ENCODE results near the gene MYO1D.
"Not testable (repeated sequence)": the region's sequence is repeated elsewhere in the genome, so short reads cannot be mapped to it uniquely, and the experiment has no call there.

The MYO1D gene

GRCh38 chr17:32896647-32897258, 19.8 kb upstream of the MYO1D start:
- DNase-seq (ENCODE audit: insufficient read length, low spot score) (no peak), FAIRE-seq (no peak)

- no peak for DNase-seq (ENCODE audit: insufficient read length, low spot score)
- FAIRE-seq, result no peak
Measured at GRCh38 chr17:32894245-32894644, 17.3 kb upstream of the MYO1D start.

GRCh38 chr17:32887410-32887809, 10.5 kb upstream of the MYO1D start:
- not testable (repeated sequence) for FAIRE-seq; DNase-seq (ENCODE audit: insufficient read length, low spot score)

- not testable (repeated sequence) for FAIRE-seq; DNase-seq (ENCODE audit: insufficient read length, low spot score)
Measured at GRCh38 chr17:32886951-32887350, 10.0 kb upstream of the MYO1D start.

GRCh38 chr17:32882734-32883133, 5.8 kb upstream of the MYO1D start:
- FAIRE-seq (no peak), DNase-seq (ENCODE audit: insufficient read length, low spot score) (no peak)

GRCh38 chr17:32882029-32882428, 5.1 kb upstream of the MYO1D start:
- DNase-seq (ENCODE audit: insufficient read length, low spot score) (no peak), FAIRE-seq (no peak)

- no peak for DNase-seq (ENCODE audit: insufficient read length, low spot score)
Measured at GRCh38 chr17:32880671-32881453, 3.9 kb upstream of the MYO1D start.

GRCh38 chr17:32879134-32879533, 2.2 kb upstream of the MYO1D start:
- no peak for FAIRE-seq
- no peak for DNase-seq (ENCODE audit: insufficient read length, low spot score)

More at GRCh38 chr17:32880671-32881453, 3.9 kb upstream of the MYO1D start:
- FAIRE-seq, result no peak

GRCh38 chr17:32878211-32878610, 1.3 kb upstream of the MYO1D start:
- FAIRE-seq (no peak), DNase-seq (ENCODE audit: insufficient read length, low spot score) (no peak)

GRCh38 chr17:32877164-32877764, 340 bp upstream of the MYO1D start:
- FAIRE-seq (peak; percentile 74), DNase-seq (ENCODE audit: insufficient read length, low spot score) (peak; percentile 88)

GRCh38 chr17:32875923-32876416, 954 bp downstream of the MYO1D start:
- DNase-seq (ENCODE audit: insufficient read length, low spot score), result no peak

GRCh38 chr17:32875230-32875917, 1.6 kb downstream of the MYO1D start:
- no peak for DNase-seq (ENCODE audit: insufficient read length, low spot score)
- FAIRE-seq, result no peak

More at GRCh38 chr17:32875923-32876416, 954 bp downstream of the MYO1D start:
- no peak for FAIRE-seq

- no peak for DNase-seq (ENCODE audit: insufficient read length, low spot score)
- peak; percentile 20 for FAIRE-seq
Measured at GRCh38 chr17:32873114-32873513, 3.8 kb downstream of the MYO1D start.

- no peak for DNase-seq (ENCODE audit: insufficient read length, low spot score)
- no peak for FAIRE-seq
Measured at GRCh38 chr17:32871746-32872145, 5.2 kb downstream of the MYO1D start.

GRCh38 chr17:32870969-32871368, 6.0 kb downstream of the MYO1D start:
- DNase-seq (ENCODE audit: insufficient read length, low spot score) (no peak), FAIRE-seq (no peak)

GRCh38 chr17:32870027-32870670, 6.8 kb downstream of the MYO1D start:
- no peak for DNase-seq (ENCODE audit: insufficient read length, low spot score)
- FAIRE-seq, result no peak

GRCh38 chr17:32869345-32870026, 7.4 kb downstream of the MYO1D start:
- DNase-seq (ENCODE audit: insufficient read length, low spot score) (no peak), FAIRE-seq (no peak)

- no peak for FAIRE-seq
- DNase-seq (ENCODE audit: insufficient read length, low spot score), result no peak
Measured at GRCh38 chr17:32865141-32865540, 11.8 kb downstream of the MYO1D start.

GRCh38 chr17:32863559-32863958, 13.4 kb downstream of the MYO1D start:
- FAIRE-seq (no peak), DNase-seq (ENCODE audit: insufficient read length, low spot score) (no peak)

- DNase-seq (ENCODE audit: insufficient read length, low spot score) (no peak), FAIRE-seq (no peak)
Measured at GRCh38 chr17:32862940-32863339, 14.0 kb downstream of the MYO1D start.

Data from HTR-8/SVneo (cell line).